Activated CD4-positive, alpha-beta T cell treated with anti-CD3 and anti-CD28 coated beads, Interleukin-2, amount 50 U/mL, for 24 hours (primary cell): ENCODE measurements around the gene GNG7.
"Not testable (repeated sequence)": the region's sequence is repeated elsewhere in the genome, so short reads cannot be mapped to it uniquely, and the experiment has no call there.

ENCODE experiments used
- DNase-seq, 2 donors: peaks; one replicate each; pipeline ENCODE4 v3.0.0-alpha.2; 2020; ENCODE audit warnings: low read depth in 1 of 2, low spot score in 1 of 2

GNG7 gene

DNA sequence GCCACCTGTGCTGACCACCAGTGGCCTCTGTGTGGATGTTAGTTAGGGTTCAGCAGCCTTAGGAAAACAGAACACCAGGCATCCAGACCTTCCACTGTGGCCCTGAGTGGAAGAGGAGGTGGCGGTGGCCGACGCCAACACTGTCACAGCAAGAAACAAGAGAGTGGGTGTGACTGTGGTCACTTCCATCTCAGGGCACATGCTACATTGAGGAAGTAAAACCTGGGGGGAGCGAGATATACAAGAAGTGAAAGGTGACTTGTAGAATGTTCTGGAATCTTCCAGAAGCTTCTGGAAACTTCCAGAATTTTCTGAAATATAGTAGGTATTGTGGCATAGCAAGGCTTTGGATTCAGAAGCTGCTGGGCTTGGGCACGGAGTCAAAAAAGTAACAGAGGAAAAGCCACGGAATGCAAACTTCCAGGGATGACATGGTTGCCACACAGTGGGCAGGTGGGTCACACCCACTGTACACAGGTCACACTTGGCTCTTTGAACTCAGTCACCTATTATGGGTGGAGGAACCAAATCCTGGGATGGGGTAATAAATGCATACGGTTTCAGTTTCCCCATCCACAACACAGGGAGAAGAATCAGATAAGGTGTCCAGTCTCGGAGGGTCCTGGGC, 24.3 kb downstream of the GNG7 start:
- no peak for DNase-seq

DNA sequence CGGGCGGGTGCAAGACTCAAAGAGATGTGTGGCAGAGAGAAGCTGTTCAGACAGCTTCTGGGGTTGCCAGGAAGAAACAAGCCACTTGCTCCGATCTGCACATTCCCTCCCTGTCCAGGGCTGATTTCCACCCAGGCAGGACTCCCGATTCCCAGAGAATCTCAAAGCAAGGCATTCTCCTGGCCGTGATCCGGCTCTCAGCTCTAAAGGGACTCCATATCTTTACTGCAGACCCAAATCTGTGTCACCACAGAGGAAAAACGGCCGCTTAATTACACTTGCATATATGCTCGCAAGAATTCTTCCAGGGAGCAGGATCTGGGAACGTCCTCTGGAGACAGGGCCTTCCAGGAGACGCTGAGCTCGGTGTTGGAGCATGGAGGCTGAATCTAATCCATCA, 25.7 kb downstream of the GNG7 start:
- DNase-seq: no peak

DNA sequence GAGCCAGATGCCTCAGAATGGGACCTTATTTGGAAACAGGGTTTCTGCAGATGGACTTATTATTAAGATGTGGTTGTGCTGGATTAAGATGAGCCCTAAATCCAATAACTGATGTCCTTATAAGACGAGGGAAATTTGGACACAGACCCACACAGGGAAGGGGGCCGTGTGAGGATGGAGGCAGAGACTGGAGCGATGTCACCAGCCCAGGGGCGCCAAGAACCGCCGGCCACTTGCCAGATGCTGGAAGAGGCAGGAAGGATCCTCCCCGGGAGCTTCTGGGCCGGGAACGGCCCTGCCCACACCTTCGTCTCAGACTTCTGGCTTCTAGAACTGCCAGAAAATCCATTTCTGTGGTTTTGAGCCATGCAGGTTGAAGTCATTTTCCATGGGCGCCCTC, 26.6 kb downstream of the GNG7 start:
- no peak for DNase-seq

DNA sequence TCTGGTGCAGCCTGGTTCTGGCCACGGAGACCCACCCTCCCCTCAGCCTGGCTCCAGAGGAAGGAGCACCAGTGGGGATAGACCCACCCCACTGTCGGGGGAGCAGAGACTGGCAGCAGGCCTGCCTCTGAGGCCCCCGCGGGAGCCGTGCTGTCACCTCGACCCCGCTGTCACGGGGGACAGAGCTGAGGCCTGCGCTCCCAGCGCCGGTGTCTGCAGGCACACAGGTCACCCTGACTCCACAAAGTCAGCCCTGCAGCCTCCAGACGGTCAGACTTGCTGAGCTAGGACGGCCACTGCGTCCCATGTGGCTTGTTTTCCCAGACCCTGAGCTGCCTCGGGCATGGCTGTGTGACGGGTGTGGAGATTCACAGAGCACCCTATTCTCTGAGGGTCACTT, 32.3 kb downstream of the GNG7 start:
- DNase-seq: no peak

DNA sequence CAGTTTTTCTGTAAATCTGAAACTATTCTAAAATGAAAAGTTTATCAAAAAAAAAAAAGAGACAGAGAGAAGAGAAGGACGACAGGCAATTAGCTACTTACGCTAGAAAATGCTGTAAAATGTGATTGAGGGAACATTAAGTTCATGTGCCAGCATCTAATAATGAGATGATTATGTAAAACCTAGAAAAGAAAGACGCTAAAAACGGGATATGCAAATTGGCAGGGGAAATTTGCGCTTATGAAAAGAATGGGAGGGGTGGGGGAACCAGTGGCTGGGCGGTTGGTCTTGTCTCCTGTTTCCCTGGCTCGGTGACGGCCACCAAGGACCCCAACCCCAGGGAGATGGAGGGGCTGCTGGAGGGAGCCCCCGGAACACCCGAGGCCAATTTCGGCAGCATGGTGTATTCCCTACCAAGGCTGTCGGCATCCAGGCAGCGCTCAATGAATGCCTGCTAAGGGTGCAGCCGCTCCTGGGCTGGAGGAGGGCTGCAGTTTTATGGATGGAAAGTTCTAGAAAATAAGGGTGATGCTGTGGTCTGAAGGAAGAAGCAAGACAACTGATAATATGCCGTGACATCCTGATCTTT, 34.2 kb downstream of the GNG7 start:
- DNase-seq: no peak

DNA sequence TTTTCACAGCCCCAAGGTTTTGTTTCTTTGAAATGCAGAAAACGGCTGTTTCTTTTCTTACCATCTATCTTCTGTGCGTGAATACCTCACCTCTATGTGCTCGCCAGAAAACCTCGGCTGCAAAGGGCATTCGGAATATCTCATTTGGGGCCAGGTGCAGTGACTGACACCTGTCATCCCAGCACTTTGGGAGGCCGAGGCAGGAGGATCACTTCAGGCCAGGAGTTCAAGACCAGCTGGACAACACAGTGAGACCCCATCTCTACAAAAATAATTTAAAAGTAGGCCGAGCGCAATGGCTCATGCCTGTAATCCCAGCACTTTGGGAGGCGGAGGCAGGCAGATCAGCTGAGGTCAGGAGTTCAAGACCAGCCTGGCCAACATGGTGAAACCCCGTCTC, 35.1 kb downstream of the GNG7 start:
- DNase-seq: not testable (repeated sequence)

DNA sequence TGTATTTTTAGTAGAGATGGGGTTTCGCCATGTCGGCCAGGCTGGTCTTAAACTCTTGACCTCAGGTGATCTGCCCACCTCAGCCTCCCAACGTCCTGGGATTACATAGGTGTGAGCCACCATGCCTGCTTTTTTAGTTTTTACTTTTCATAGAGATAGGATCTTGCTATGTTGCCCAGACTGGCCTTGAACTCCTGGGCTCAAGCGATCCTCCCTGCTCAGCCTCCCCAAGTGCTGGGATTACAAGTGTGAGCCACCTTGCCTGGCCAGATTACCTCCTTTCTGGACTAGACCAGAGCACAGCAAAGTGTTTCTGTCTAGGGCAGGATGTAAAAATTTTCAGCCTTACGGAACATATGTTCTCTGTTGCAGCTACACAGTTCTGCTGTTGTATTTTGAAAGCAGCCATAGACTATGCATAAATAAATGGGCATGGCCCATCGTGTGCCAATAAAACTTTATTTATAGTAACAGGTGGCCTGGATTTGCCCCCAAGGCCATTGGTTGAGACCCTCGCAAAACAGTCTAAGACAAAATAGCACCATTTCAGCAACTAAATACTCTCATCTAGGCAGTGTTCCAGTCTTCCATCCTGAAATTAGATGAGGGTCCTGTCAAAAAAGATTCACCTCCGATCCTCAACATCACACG, 36.0 kb downstream of the GNG7 start:
- DNase-seq: no peak

DNA sequence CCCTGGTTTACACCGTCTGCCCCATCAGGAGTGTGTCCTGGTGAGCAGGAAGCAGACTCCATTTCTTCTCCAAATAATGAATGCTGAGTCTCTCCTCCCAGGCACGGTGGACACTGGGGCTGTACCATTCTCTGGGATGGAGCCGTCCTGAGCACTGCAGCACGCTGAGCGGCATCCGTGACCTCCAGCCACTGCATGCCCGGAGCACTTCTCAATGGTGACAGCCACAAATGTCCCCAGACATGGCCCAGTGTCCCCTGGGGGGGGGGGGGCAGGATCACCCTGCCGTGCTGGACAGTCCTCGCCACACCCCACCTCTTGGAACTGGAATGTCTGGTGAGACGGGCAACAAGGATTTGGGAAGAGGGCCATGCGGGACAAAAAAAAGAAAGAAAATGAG, 37.4 kb downstream of the GNG7 start:
- DNase-seq: no peak

DNA sequence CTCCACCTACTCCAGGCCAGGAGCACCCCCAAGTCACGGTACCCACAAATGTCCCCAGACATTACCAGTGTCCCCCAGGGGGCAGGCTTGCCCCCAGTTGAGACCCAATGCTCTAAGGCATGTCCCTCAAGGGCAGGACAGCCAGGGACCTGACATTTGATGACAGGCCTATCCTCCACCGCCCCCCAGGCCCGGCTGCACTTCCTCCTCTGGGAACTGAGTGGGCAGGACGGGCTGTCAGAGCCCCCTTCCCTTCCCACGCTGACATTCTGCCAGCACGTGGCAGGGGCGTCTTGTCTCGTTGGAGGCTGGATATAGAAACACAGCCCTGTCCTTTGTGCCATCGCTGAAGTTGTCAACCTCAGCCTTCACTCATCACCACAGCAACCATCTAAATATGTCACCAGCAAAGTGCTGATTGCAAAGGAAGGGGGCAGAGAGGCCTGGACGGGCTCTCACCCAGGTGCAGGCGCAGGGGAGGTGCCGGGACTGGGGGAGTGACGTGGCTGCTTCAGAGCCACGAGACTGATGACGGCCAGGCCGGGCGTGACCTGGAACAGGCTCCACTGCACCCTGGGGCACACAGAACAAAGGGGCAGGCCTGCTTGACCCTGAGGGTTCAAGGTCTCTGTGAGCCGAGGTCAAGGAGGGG, 38.4 kb downstream of the GNG7 start:
- no peak for DNase-seq

DNA sequence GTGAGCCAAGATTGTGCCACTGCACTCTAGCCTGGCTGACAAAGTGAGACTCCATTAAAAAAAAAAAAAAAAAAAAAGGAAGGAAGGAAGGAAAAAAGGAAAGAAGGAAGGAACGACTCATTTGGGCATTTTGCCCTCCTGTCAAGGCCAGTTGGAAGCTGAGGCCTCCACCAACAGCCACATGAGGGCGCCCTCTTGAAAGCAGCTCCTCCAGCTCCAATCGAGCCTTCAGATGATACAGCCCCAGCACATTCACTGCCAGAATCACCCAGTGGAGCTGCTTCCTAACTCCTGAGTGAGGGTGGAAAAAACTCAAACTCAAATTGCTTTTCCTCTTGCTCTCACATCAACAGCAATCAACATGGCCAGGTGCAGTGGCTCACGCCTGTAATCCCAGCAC, 40.9 kb downstream of the GNG7 start:
- DNase-seq: no peak

DNA sequence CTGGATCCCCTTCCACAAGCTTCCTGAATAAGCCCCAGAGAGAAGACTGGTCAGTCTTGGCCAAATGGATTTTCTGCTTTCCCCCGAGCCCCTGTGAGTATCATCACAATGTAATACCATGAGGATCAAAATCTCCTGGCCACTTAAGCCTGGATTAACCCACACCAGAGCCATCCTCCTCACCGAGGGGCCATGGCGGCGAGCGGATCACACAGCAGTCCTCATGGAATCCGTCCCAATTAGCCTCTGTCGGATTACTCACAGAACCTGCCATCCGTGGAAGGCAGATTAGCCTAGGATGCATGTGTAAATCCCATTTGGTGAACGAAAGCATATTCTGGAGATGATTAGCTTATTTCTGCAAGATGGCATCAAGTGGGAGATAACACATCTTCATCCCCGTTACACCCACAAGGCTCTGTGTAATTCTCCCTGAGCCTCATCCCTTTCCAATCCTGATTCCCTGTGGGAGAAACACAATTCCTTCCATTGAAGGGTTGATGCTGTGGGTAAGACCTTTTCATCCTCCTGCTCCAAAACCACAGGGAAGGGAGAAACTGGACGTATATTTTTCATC, 42.5 kb downstream of the GNG7 start:
- DNase-seq: no peak

DNA sequence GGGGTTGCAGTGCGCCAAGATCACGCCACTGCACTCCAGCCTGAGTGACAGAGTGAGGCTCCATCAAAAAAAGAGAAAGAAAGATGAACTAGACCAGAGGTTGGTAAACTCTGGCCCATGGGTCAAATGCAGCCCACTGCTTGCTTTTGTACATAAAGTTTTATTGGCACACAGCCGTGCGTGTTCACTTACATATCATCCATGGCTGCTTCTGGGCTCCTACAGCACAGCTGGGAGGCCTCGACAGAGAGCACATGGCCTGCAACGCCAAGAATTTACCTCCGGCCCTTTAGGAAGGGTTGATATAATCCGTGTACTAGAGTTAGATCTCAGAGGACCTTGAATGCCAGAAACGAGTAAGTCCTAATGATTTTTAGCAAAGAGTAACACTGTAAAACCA, 46.0 kb downstream of the GNG7 start:
- no peak for DNase-seq

DNA sequence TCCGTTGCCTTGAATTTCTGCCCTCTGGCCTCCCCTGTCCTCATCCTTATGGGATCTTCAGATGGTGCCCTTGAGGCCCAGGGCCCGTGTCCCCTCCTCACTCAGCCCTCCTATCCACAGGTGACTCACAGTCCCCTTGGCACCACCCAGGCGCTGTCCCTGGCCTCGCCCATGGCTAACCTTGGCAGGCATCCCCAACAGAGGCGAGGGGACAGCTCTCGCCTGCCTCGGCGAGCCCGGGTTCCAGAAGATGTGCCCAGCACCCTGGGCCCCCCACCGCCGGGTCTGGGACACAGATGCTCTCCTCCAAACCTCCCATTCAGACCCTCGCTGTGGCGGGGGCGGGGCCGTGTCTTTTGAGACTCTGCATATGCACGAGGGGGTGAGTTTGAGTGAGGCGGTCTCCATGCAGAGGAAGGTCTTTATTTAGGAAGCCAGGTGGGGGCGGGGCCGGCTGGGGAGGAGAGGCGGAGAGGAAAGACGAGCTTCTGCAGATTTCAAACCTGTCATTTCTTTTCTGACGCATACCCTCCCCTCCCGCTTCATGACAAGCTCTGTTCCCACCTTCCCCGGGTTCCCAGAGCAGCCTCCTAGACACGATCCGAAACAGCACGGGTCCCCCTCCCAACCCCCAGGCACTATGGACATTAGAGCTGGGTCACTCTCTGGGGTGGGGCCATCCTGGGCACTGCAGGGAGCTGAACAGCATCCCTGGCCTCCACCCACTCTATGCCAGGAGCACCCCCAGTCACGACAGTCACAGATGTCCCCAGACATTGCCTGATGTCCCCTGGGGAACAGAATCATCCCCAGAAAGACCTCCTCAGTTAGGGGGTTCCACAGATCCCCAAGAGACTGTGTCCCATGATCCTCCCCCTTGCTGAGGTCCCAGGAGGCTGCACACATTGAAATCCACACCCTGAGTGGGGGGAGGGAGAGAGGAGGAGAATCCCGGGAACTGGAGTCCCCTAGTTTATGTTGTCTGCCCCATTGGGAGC, 48.5 kb downstream of the GNG7 start:
- DNase-seq: no peak

DNA sequence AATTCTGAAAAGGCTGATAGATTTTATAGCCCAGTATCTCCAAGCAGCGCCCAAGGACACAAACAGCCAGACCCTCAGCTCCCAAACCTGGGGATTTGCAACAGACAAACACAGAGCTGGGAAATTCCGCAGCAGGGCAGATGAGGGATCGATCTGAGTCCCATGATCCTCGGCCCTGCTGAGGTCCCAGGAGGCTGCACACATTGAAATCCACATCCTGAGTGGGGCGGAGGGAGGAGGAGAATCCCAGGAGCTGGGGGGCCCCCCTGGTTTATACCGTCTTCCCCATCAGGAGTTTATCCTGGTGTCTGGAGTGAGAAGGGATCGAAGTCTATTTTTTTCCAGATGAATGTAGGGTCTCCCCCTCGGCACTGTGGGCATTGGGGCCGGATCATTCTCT, 49.3 kb downstream of the GNG7 start:
- DNase-seq: no peak

DNA sequence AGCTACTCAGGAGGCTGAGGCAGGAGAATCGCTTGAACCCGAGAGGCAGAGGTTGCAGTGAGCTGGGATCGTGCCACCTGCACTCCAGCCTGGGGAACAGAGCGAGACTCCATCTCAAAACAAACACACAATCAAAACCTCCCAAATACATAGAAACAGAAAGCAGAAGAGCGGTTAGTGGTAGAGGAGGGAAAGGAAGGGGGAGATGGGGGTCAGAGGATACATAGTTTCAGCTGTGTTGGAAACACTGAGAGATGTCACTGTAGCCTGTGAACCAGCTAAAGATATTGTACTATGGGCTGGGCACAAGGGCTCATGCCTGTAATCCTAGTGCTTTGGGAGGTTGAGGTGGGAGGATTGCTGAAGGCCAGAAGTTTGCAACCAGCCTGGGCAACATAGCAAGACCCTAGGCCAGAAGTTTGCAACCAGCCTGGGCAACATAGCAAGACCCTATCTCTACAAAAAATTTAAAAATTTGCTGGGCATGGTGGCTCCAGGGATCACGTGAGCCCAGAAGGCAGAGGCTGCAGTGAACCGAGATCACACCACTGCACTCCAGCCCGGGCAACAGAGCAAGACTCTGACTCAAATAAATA, 49.9 kb downstream of the GNG7 start:
- no peak for DNase-seq

DNA sequence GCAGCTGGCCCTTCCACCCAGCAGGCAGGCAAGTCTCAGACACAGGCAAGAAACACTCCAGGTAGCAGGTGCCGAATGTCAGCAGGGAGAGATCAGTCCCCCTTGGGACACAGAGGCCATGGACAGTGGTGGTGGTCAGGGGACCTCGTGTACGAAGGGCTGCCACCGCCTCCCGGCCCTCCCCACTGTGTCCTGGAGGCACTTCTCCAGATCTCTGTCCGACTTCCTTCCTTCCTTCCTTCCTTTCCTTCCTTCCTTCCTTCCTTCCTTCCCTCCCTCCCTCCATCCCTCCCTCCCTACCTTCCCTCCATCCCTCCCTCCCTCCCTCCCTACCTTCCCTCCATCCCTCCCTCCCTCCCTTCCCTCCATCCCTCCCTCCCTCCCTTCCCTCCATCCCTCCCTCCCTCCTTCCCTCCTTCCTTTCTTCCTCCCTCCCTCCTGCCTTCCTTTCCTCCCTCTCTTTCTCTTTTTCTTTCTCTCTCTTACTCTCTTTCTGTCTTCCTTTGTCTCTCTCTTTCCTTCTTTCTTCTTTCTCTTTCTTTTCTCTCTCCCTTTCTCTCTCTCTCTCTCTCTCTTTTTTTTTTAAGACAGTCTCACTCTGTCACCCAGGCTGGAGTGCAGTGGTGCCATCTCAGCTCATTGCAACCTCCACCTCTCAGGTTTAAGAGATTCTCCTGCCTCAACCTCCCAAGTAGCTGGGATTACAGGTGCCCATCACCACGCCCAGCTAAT, 51.3 kb downstream of the GNG7 start:
- DNase-seq: not testable (repeated sequence)

DNA sequence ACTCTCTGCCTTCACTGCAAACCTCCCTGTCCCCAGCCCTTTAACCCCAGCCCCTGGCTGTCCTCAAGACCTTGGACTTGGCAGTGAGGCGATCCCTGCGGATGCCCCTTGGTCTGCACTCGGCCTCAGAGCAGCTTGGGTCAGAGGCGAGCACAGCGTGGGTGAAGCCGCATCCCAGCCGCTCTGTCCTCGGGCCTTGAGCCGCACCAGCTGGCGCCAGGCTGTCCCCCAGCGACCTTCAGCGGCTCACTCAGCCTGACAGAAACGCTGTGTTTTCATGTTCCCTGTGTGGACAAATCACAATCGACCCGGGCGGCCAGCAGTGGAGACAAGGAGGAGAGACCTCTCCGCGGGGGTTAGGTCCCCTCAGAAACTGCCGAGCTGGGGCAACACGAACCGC, 52.0 kb downstream of the GNG7 start:
- no peak for DNase-seq

DNA sequence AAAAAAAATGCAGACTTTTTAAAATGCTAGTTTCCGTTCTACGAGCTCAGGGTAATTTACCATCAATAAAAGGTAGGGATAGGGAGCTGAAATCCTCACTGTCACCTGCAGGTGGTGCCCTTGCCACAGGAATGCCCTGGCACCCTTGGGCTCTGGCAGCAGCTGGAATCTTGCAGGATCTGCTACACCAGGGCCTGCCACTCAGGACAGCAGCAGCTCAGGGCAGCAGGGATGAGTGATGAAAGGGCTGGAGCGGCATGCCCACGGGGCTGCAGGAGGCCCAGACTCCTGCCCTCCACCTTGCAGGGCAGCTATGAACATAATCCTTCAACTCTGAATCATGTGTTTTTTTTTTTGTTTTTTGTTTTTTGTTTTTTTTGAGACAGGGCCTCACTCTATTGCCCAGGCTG, 54.0 kb downstream of the GNG7 start:
- DNase-seq: peak; percentile 63 to 64

DNA sequence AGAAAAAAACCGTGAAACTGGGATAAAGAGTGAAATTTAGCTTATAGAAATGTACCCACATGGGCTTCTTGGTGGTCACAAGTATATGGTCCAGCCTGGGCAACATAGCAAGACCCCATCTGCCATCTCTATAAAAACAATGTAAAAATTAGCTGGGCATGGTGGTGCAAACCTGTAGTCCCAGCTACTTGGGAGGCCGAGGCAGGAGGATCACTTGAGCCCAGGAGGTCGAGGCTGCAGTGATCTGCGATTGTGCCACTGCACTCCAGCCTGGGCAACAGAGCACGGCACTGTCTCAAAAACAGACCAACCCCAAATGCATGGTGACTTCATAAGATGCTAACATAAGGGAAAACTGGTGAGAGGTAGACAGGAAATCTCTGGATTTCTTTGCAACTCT, 54.4 kb downstream of the GNG7 start:
- DNase-seq: no peak
